ENCODE data around the gene DNAAF6. TPM values are rescaled to one million over a fixed set of nuclear protein-coding genes. Genes with fewer than 3 reads are reported as not detected.
A peak's percentile ranks its signal among the peaks of the same experiment; 100 is the strongest.

DNAAF6 gene
- total RNA-seq, 1 donor from 2014 or later = not detected

DNA sequence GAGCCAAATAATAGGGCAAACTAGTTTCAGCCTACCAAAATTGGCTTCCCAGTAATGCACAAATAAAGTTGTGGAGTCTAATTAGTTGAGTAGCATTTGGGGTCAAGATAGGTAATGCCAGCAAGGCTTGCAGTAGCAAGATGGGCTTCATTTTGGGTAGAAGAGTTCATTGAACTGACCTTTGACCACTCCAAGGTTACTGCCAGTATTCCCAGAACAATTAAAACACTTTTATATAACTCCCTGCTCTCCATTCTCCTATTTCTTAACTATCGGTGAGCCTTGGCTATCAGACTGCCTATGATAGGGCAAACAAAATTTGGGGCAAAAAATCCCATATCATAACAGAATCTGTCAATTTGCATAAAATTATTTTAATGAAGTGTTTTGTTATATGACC, 7.1 kb downstream of the DNAAF6 start:
- Mint-ChIP-seq H3K4me1 (no peaks in the 10 kb centered on the region), H3K36me3 (ENCODE audit: low read depth) (no peaks in the 10 kb centered on the region), H3K27ac (no peak overlapping the region), H3K4me3 (no peak overlapping the region), H3K9me3 (no peaks in the 10 kb centered on the region), H3K27me3 (peaks cover 9% of the 10 kb centered on the region)
- intact Hi-C loops (cut with micrococcal nuclease) = no loop called here
- no peak for DNase-seq

DNA sequence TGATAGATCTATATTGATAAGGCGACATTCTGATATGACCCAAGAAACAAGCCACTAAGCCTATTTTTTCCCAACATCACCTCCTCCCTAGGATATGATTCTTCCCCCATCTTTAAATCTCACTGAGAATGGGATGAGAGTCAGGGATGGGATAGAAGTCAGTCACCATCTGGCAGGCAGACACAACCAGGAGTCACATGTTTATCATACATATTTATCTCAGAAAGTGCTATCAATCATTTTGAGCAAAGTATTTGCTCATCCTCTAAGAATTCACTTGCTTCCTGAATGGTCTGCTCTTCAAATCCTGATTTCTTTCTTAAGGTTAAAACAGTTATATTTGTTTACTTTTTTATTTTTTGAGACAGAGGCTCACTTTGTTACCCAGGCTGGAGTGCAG, 20.3 kb downstream of the DNAAF6 start:
- no peak overlapping the region for H3K4me3 Mint-ChIP-seq
- no peaks in the 10 kb centered on the region for H3K9me3 Mint-ChIP-seq
- no peaks in the 10 kb centered on the region for H3K27me3 Mint-ChIP-seq
- no peaks in the 10 kb centered on the region for H3K4me1 Mint-ChIP-seq
- no peaks in the 10 kb centered on the region for H3K36me3 Mint-ChIP-seq (ENCODE audit: low read depth)
- no peak for DNase-seq
- no peak overlapping the region for H3K27ac Mint-ChIP-seq
- intact Hi-C loops (cut with micrococcal nuclease) = no loop called here

DNA sequence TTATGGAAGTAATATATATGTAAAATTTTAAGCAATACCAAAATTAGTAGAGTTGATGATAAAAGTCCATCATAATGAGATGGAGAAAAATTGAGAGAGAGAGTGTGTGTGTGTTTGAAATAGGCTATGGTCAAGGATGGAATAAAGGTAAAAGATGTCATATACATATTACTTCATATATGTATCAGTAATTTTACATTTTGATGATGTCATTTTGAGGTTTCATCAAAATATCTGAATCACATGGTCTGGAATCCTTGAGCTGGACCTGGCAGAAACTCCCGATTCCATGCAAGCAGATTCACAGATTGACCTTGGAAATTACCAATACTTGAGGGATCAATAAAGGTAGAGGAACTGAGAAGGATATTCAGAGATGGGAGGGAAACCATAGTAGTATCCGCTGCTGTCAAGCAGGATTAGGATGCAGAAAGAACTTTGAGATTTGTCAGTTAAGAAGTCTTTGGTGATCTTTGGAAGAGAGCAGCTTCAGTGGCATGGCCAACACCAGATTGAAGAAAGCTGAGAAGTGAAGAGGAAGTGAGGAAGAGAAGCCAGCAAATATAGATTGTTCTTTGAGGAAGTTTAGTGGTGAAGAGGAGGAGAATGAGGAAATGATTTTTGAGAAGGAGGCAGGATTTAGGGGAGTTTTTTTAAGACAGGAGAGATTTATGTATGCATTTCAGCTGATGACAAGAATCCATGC, 21.5 kb downstream of the DNAAF6 start:
- Mint-ChIP-seq H3K9me3 (no peaks in the 10 kb centered on the region), H3K27me3 (no peaks in the 10 kb centered on the region), H3K36me3 (ENCODE audit: low read depth) (no peaks in the 10 kb centered on the region), H3K27ac (no peak overlapping the region), H3K4me1 (no peaks in the 10 kb centered on the region), H3K4me3 (no peak overlapping the region)
- intact Hi-C loops (cut with micrococcal nuclease) = no loop called here
- DNase-seq = no peak

DNA sequence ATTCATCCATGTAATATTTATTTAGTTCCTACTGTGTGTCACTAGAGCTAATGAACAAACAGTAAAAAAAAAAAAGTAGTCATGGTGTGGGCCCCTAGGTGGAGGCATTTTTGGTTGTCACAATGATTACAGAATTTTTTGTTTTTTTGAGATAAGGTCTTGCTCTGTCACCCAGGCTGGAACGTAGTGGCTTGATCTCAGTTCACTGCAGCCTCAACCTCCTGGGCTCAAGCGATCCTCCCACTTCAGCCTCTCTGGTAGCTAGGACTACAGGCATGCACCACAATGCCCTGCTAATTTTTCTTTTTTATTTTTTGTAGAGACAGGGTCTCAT, 22.0 kb downstream of the DNAAF6 start:
- Mint-ChIP-seq H3K9me3 (no peaks in the 10 kb centered on the region), H3K27me3 (no peaks in the 10 kb centered on the region), H3K27ac (no peak overlapping the region), H3K36me3 (ENCODE audit: low read depth) (no peaks in the 10 kb centered on the region), H3K4me1 (no peaks in the 10 kb centered on the region), H3K4me3 (no peak overlapping the region)
- intact Hi-C loops (cut with micrococcal nuclease) = no loop called here
- no peak for DNase-seq

DNA sequence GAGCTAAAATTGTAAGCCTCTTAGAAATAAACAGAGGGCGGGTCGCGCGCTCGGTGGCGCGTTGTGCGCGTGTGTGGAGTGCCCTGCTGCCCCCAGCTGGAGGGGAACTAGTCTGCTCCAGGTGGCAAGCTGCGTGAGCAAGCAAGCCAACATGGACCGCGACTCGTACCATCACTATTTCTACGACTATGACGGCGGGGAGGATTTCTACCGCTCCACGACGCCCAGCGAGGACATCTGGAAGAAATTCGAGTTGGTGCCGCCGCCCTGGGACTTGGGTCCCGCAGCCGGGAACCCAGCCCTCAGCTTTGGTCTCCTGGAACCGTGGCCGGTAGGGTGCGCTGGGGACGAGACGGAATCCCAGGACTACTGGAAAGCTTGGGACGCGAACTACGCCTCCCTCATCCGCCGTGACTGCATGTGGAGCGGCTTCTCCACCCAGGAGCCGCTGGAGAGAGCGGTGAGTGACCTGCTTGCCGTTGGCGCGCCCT, 66.1 kb downstream of the DNAAF6 start:
- Mint-ChIP-seq H3K27me3 (peaks cover 15% of the 10 kb centered on the region), H3K27ac (no peak overlapping the region), H3K36me3 (ENCODE audit: low read depth) (no peaks in the 10 kb centered on the region), H3K9me3 (no peaks in the 10 kb centered on the region), H3K4me1 (no peaks in the 10 kb centered on the region), H3K4me3 (no peak overlapping the region)
- DNase-seq = peak; percentile 57
- intact Hi-C loops (cut with micrococcal nuclease) = no loop called here

DNA sequence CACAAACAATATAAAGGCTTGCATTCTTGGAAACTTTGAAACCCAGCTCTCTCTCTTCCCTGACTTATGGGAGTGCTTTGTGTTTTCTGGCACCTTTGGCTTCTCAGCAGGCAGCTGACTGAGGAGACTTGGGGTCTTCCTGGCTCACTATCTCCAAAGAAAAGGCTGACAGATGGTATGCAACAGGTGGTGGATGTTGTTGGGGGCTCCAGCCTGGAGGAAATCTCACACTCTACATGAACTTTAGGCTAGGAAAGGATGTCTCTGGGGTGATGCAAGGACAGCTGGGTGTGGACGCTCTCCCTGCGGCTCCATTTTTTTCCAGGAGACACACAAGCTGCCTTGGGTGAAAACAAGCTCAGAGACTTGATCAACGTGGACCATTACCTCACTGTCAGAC, 67.4 kb downstream of the DNAAF6 start:
- Mint-ChIP-seq H3K27ac (no peak overlapping the region), H3K9me3 (no peaks in the 10 kb centered on the region), H3K4me3 (no peak overlapping the region), H3K27me3 (peaks cover 15% of the 10 kb centered on the region), H3K36me3 (ENCODE audit: low read depth) (no peaks in the 10 kb centered on the region), H3K4me1 (no peaks in the 10 kb centered on the region)
- DNase-seq = no peak
- intact Hi-C loops (cut with micrococcal nuclease) = no loop called here

DNA sequence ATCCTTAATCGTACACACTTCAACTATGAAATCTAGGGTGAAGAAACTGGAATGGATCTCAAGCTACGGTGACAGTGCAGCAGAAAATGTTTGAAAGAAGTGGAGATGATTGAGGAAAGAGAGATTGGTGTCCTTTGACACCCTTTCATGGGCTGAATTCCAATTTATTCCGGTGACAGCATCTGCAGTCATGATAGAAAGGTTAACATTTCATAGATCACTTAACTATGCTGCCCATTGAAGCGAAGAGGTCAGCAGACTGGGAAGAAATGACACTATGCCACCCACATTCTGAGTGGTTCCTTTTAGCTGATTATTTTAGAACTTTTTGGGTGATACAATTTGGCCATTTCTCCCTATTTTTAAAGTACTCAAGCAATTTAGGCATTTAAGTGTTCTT, 82.3 kb downstream of the DNAAF6 start:
- Mint-ChIP-seq H3K27me3 (peaks cover 6% of the 10 kb centered on the region), H3K4me3 (no peak overlapping the region), H3K9me3 (no peaks in the 10 kb centered on the region), H3K36me3 (ENCODE audit: low read depth) (no peaks in the 10 kb centered on the region), H3K4me1 (no peaks in the 10 kb centered on the region), H3K27ac (no peak overlapping the region)
- DNase-seq = no peak
- intact Hi-C loops (cut with micrococcal nuclease) = no loop called here

DNA sequence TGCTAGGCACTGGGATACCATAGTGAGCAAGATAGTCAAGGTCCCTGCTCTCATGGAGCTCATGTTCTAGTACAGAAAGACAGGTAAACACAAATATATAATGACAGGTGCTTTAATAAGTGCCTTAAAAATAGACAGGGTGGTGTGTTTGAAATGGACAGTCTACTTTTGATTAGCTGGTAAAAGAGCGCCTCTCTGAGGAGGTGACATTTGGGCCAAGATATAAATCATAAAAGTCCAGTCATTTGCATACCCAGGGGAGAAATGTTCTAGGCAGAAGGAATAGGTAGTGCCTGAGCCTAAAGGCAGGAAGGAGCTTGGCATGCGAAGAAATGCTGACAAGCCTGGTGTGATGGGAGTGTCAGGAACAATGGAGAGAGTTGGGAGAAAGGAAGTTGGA, 83.6 kb downstream of the DNAAF6 start:
- intact Hi-C loops (cut with micrococcal nuclease) = no loop called here
- Mint-ChIP-seq H3K36me3 (ENCODE audit: low read depth) (no peaks in the 10 kb centered on the region), H3K27ac (no peak overlapping the region), H3K27me3 (peaks cover 2% of the 10 kb centered on the region), H3K9me3 (no peaks in the 10 kb centered on the region), H3K4me1 (no peaks in the 10 kb centered on the region), H3K4me3 (no peak overlapping the region)
- DNase-seq = no peak

DNA sequence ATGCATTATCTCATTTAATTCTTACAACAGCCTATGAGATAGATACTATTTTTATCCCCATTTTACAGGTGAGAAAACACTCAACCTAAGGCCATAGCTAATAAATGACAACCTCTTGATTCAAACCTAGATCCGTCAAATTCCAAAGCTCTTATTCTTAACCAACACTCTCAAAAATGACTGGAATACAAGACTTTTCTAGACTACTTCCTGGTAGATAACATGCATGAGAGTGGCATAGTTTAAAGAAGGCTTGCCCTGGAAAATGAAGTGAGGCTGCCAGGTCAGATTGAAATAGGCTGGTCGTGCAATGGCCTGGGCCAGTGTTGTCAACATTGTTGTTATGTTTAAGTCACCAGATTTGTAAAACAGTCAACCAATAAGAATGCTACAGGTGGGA, 86.6 kb downstream of the DNAAF6 start:
- H3K27me3 Mint-ChIP-seq = no peaks in the 10 kb centered on the region
- DNase-seq = no peak
- no peaks in the 10 kb centered on the region for H3K9me3 Mint-ChIP-seq
- H3K4me3 Mint-ChIP-seq = no peak overlapping the region
- H3K4me1 Mint-ChIP-seq = no peaks in the 10 kb centered on the region
- no peak overlapping the region for H3K27ac Mint-ChIP-seq
- H3K36me3 Mint-ChIP-seq (ENCODE audit: low read depth) = no peaks in the 10 kb centered on the region
- intact Hi-C loops (cut with micrococcal nuclease) = no loop called here

Other genes starting within 250 kb of the DNAAF6 start
- 7.1 and 7.8 TPM in 2 replicates for gene MORC4, start 206.4 kb upstream of the DNAAF6 start, total RNA-seq
- 15.7 and 16.2 TPM in 2 replicates for gene RBM41, start 87.8 kb upstream of the DNAAF6 start, total RNA-seq
- gene NUP62CL, start 178 bp upstream of the DNAAF6 start, total RNA-seq = 1.1 and 1.2 TPM in 2 replicates
- gene FRMPD3, start 243.0 kb downstream of the DNAAF6 start, total RNA-seq = not detected in 2 replicates